Trophoblast cell (in vitro differentiated cells and primary cell): ENCODE results near the gene BNIP5.

Experiments used
- DNase-seq, 2 donors: peaks; one replicate each; pipeline ENCODE4 v3.0.0-alpha.2; 2016
- H2AFZ ChIP-seq: 2 replicates; pipeline ENCODE4 v1.6.1; 2013; ENCODE audit warnings: low read length, moderate library complexity, mild to moderate bottlenecking; ENCODE audit not compliant: insufficient read depth, poor library complexity
- H2AK5ac ChIP-seq: 2 replicates; pipeline ENCODE4 v1.6.1; 2013; ENCODE audit warnings: mild to moderate bottlenecking, low read length
- H2BK120ac ChIP-seq: 2 replicates; pipeline ENCODE4 v1.6.1; 2013; ENCODE audit warnings: low read length, mild to moderate bottlenecking, moderate library complexity; ENCODE audit not compliant: insufficient read depth, poor library complexity
- H2BK12ac ChIP-seq: 2 replicates; pipeline ENCODE4 v1.6.1; 2013; ENCODE audit warnings: mild to moderate bottlenecking, low read length, moderate library complexity
- H2BK5ac ChIP-seq: 2 replicates; pipeline ENCODE4 v1.6.1; 2013; ENCODE audit warnings: low read length, low read depth, moderate library complexity, mild to moderate bottlenecking; ENCODE audit not compliant: poor library complexity
- H3K14ac ChIP-seq: 2 replicates; pipeline ENCODE4 v1.6.1; 2013; ENCODE audit warnings: mild to moderate bottlenecking, low read length
- H3K18ac ChIP-seq: 2 replicates; pipeline ENCODE4 v1.6.1; 2013; ENCODE audit warnings: mild to moderate bottlenecking, low read length
- H3K23ac ChIP-seq: 2 replicates; pipeline ENCODE4 v1.6.1; 2013; ENCODE audit warnings: low read length
- H3K27ac ChIP-seq: 2 replicates; pipeline ENCODE4 v1.5.1; 2013; ENCODE audit warnings: low read depth, mild to moderate bottlenecking, inconsistent platforms, low read length, moderate library complexity
- H3K27me3 ChIP-seq: 2 replicates; pipeline ENCODE4 v1.6.1; 2013; ENCODE audit warnings: inconsistent platforms, mild to moderate bottlenecking, low read length, moderate library complexity; ENCODE audit not compliant: insufficient read depth
- H3K36me3 ChIP-seq, 2 experiments: 1 replicate in 1 of 2; 2 replicates in 1 of 2; pipeline ENCODE4 v1.6.1; 2013; ENCODE audit warnings: low read length in 2 of 2, mild to moderate bottlenecking in 2 of 2, moderate library complexity in 1 of 2; ENCODE audit not compliant: insufficient read depth in 2 of 2, control insufficient read depth in 1 of 2
- H3K4ac ChIP-seq: 2 replicates; pipeline ENCODE4 v1.6.1; 2013; ENCODE audit warnings: low read depth, mild to moderate bottlenecking, low read length, moderate library complexity
- H3K4me1 ChIP-seq, 2 experiments: 1 replicate in 1 of 2; 2 replicates in 1 of 2; pipeline ENCODE4 v1.6.1; 2013; ENCODE audit warnings: low read length in 2 of 2, mild to moderate bottlenecking in 2 of 2, moderate library complexity in 1 of 2; ENCODE audit not compliant: insufficient read depth in 2 of 2, control insufficient read depth in 1 of 2
- H3K4me2 ChIP-seq: 2 replicates; pipeline ENCODE4 v1.6.1; 2013; ENCODE audit warnings: inconsistent platforms, mild to moderate bottlenecking, low read length, moderate library complexity
- H3K4me3 ChIP-seq: 2 replicates; pipeline ENCODE4 v1.5.1; 2013; ENCODE audit warnings: mild to moderate bottlenecking, low read depth, low read length, inconsistent platforms
- H3K79me1 ChIP-seq: one replicate; pipeline ENCODE4 v1.6.1; 2013; ENCODE audit warnings: low read length
- H3K79me2 ChIP-seq: 2 replicates; pipeline ENCODE4 v1.6.1; 2013; ENCODE audit warnings: low read length, mild to moderate bottlenecking; ENCODE audit not compliant: control insufficient read depth, insufficient read depth, poor library complexity
- H3K9ac ChIP-seq: 2 replicates; pipeline ENCODE4 v1.6.1; 2013; ENCODE audit warnings: mild to moderate bottlenecking, low read length
- H3K9me3 ChIP-seq: 2 replicates; pipeline ENCODE4 v1.6.1; 2013; ENCODE audit warnings: low read depth, mild to moderate bottlenecking, control low read depth, inconsistent platforms, low read length; ENCODE audit not compliant: insufficient read depth
- H4K12ac ChIP-seq: 2 replicates; pipeline ENCODE4 v1.6.1; 2013; ENCODE audit warnings: low read depth, mild to moderate bottlenecking, low read length, moderate library complexity
- H4K8ac ChIP-seq: 2 replicates; pipeline ENCODE4 v1.6.1; 2013; ENCODE audit warnings: low read depth, mild to moderate bottlenecking, low read length, moderate library complexity
- H4K91ac ChIP-seq: one replicate; pipeline ENCODE4 v1.6.1; 2013; ENCODE audit warnings: low read depth, mild to moderate bottlenecking, low read length, moderate library complexity
- WGBS: extraction: QIAGEN DNeasy Blood & Tissue Kit; methylation state at CpG from one replicate; pipeline ENCODE4 v1.1.7; 2013; ENCODE audit warnings: missing lambda C conversion rate; ENCODE audit not compliant: insufficient read length, insufficient coverage; ENCODE audit errors: extremely low coverage; 5-methylcytosine and 5-hydroxymethylcytosine counted together

The BNIP5 gene

GRCh38 chr6:36328600-36328999 lies 8.1 kb downstream of the BNIP5 start:
- peaks cover 2% of the 10 kb centered on the region for H3K9me3 ChIP-seq
- H3K27me3 ChIP-seq = no peaks in the 10 kb centered on the region
- H3K79me1 ChIP-seq = no peaks in the 10 kb centered on the region
- no peak overlapping the region for H4K12ac ChIP-seq
- no peak overlapping the region for H2BK120ac ChIP-seq
- no peak overlapping the region for H2BK5ac ChIP-seq
- H3K4me1 ChIP-seq = no peaks in the 10 kb centered on the region
- no peaks in the 10 kb centered on the region for H3K36me3 ChIP-seq
- no peak overlapping the region for H2AK5ac ChIP-seq
- no peak overlapping the region for H3K4me3 ChIP-seq
- no CpG with 5 or more reads among the region's 7 CpGs for WGBS
- no peak overlapping the region for H4K8ac ChIP-seq
- H2AFZ ChIP-seq = no peak overlapping the region
- H3K23ac ChIP-seq = no peak overlapping the region
- no peak overlapping the region for H3K4me2 ChIP-seq
- no peak overlapping the region for H3K9ac ChIP-seq
- H3K14ac ChIP-seq = no peak overlapping the region
- DNase-seq = no peak
- H3K4ac ChIP-seq = no peak overlapping the region
- H4K91ac ChIP-seq = no peak overlapping the region
- no peak overlapping the region for H3K27ac ChIP-seq
- H3K18ac ChIP-seq = no peak overlapping the region
- H3K79me2 ChIP-seq = no peaks in the 10 kb centered on the region
- no peak overlapping the region for H2BK12ac ChIP-seq

- H3K14ac ChIP-seq = no peak overlapping the region
- no peak overlapping the region for H3K27ac ChIP-seq
- H3K4me3 ChIP-seq = no peak overlapping the region
- H3K4me1 ChIP-seq = no peaks in the 10 kb centered on the region
- H3K23ac ChIP-seq = no peak overlapping the region
- DNase-seq = no peak
- H3K18ac ChIP-seq = no peak overlapping the region
- no peak overlapping the region for H2BK120ac ChIP-seq
- H4K91ac ChIP-seq = no peak overlapping the region
- no peak overlapping the region for H2AFZ ChIP-seq
- H3K9me3 ChIP-seq = peaks cover 4% of the 10 kb centered on the region
- no peaks in the 10 kb centered on the region for H3K79me2 ChIP-seq
- H3K4ac ChIP-seq = no peak overlapping the region
- no peak overlapping the region for H3K4me2 ChIP-seq
- no peaks in the 10 kb centered on the region for H3K79me1 ChIP-seq
- H3K9ac ChIP-seq = no peak overlapping the region
- no peak overlapping the region for H2BK12ac ChIP-seq
- H3K36me3 ChIP-seq = no peaks in the 10 kb centered on the region
- H2AK5ac ChIP-seq = no peak overlapping the region
- H4K12ac ChIP-seq = no peak overlapping the region
- H4K8ac ChIP-seq = no peak overlapping the region
- H3K27me3 ChIP-seq = no peaks in the 10 kb centered on the region
- no peak overlapping the region for H2BK5ac ChIP-seq
Observed at GRCh38 chr6:36327919-36328236, 8.8 kb downstream of the BNIP5 start.

- Histone ChIP-seq H3K9me3 (peaks cover 4% of the 10 kb centered on the region), H2AK5ac (no peak overlapping the region), H4K12ac (no peak overlapping the region), H2BK5ac (no peak overlapping the region), H3K4ac (no peak overlapping the region), H3K23ac (no peak overlapping the region), H4K8ac (no peak overlapping the region), H3K4me2 (no peak overlapping the region), H3K4me3 (no peak overlapping the region), H3K36me3 (no peaks in the 10 kb centered on the region), H3K18ac (no peak overlapping the region), H3K27me3 (no peaks in the 10 kb centered on the region), H4K91ac (no peak overlapping the region), H3K79me2 (no peaks in the 10 kb centered on the region), H2BK12ac (no peak overlapping the region), H3K27ac (no peak overlapping the region), H3K9ac (no peak overlapping the region), H2AFZ (no peak overlapping the region), H3K14ac (no peak overlapping the region), H3K4me1 (no peaks in the 10 kb centered on the region), H2BK120ac (no peak overlapping the region), H3K79me1 (no peaks in the 10 kb centered on the region)
- DNase-seq = no peak
- WGBS = no CpG with 5 or more reads among the region's 6 CpGs
Observed at GRCh38 chr6:36327226-36327918, 9.3 kb downstream of the BNIP5 start.

DNA sequence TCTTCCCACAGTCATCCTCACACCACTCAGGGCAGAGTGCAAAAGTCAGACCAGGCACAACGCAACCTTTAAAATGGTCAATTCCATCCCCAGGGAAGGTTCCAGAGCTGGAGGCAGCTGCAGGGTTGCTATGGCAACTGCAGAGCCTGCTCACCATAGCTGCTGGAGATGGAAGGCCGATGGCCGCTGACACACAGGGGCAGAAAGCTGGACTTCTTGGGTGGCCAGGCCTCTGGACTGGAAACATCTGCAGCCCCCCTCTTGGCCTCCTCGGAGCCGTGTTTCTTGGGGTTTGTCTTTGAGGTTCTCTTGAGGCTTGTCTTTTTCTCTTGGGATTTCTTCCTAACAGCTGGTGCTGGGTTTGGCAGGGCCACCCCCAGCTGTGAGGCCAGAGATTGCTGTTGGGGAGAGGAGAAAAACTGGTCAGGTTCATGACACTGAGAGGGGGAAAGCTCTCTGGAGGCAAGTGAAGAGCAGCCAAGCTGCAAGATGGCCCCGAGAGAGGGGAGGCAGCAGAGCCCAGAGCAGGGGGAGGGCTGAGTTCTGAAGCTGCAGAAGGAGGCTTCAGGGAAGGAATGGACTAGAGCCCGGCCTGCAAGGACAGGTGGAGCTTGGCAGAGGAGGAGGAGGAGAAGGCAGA lies 10.2 kb downstream of the BNIP5 start:
- Histone ChIP-seq H3K4me3 (no peak overlapping the region), H3K9me3 (peaks cover 3% of the 10 kb centered on the region), H2BK12ac (no peak overlapping the region), H3K4me2 (no peak overlapping the region), H3K9ac (no peak overlapping the region), H2BK5ac (no peak overlapping the region), H3K23ac (no peak overlapping the region), H2BK120ac (no peak overlapping the region), H4K12ac (no peak overlapping the region), H3K4ac (no peak overlapping the region), H2AK5ac (no peak overlapping the region), H3K27me3 (no peaks in the 10 kb centered on the region), H3K14ac (no peak overlapping the region), H3K79me1 (no peaks in the 10 kb centered on the region), H4K8ac (no peak overlapping the region), H3K27ac (no peak overlapping the region), H3K36me3 (no peaks in the 10 kb centered on the region), H3K4me1 (no peaks in the 10 kb centered on the region), H3K79me2 (no peaks in the 10 kb centered on the region), H2AFZ (no peak overlapping the region), H4K91ac (no peak overlapping the region), H3K18ac (no peak overlapping the region)
- DNase-seq = peak in 1 of 2 donors; percentile 31
- no CpG with 5 or more reads among the region's 7 CpGs for WGBS
